HL-60 (cell line): ENCODE measurements around the gene ATOSB.

Source experiments
- CTCF ChIP-seq: IDR thresholded peaks from one replicate; pipeline ENCODE4 v1.5.1; 2011; ENCODE audit warnings: low read length, control low read depth, inconsistent platforms; ENCODE audit not compliant: insufficient read depth
- GABPA ChIP-seq: IDR thresholded peaks from 2 replicates; pipeline ENCODE4 v1.6.1; 2012; ENCODE audit warnings: low read depth
- POLR2AphosphoS5 ChIP-seq: IDR thresholded peaks from 2 replicates; pipeline ENCODE4 v1.6.1; 2012; ENCODE audit warnings: low read depth
- REST ChIP-seq: IDR thresholded peaks from 2 replicates; pipeline ENCODE4 v1.6.1; 2012; ENCODE audit warnings: low read depth; ENCODE audit not compliant: insufficient replicate concordance
- SPI1 ChIP-seq: IDR thresholded peaks from 2 replicates; pipeline ENCODE4 v1.6.1; 2012; ENCODE audit warnings: low read depth, mild to moderate bottlenecking, borderline replicate concordance

- TF ChIP-seq POLR2AphosphoS5: no peak
- TF ChIP-seq CTCF: no peak
- no peak for TF ChIP-seq GABPA
- TF ChIP-seq REST: no peak
- no peak for TF ChIP-seq SPI1
These were observed 49.0 kb upstream of the ATOSB start for GRCh38 chr9:35164711-35165110.
